Panc1 (cell line): Measurements from ENCODE around the gene LRRC41. TPM values are rescaled to one million over a fixed set of nuclear protein-coding genes. Genes with fewer than 3 reads are reported as not detected.

Experiments
- ATAC-seq: fragments of 200-7000 bp; cut with Tn5 transposase; 2 replicates; pipeline ENCODE4 v1.9.1; 2020; ENCODE audit warnings: mild to moderate bottlenecking, moderate library complexity
- BruUV-seq: library from RNA; stranded (reverse); fragments of 400-500 nt; replicated peaks from 2 replicates; lab custom pipeline; 2021; lab: Mats Ljungman, UMichigan
- CTCF ChIA-PET: fragments of 300-600 bp; sonication (Branson Sonifier 250); formaldehyde crosslinking; loops from one replicate; lab custom pipeline; 2022; ENCODE audit warnings: antibody characterized with exemption; lab: Charles Lee
- POLR2A ChIA-PET: fragments of 300-600 bp; sonication (Branson Sonifier 250); formaldehyde crosslinking; loops from one replicate; lab custom pipeline; 2022; ENCODE audit warnings: antibody characterized with exemption; lab: Charles Lee
- DNase-seq: peaks from one replicate; pipeline ENCODE4 v3.0.0-alpha.2; 2010; ENCODE audit warnings: low read depth, low spot score
- H3K27ac ChIP-seq: 2 replicates; pipeline ENCODE4 v1.5.1; 2011; ENCODE audit warnings: mild to moderate bottlenecking, low read length, inconsistent platforms
- H3K27me3 ChIP-seq: fragments of 200-500 bp; sonication (Bioruptor generic); 2 replicates; pipeline ENCODE4 v1.6.0; 2014; ENCODE audit warnings: low read length, inconsistent platforms; ENCODE audit not compliant: control insufficient read depth, insufficient read depth
- H3K36me3 ChIP-seq: fragments of 200-500 bp; sonication (Bioruptor generic); 2 replicates; pipeline ENCODE4 v1.5.1; 2014; ENCODE audit warnings: inconsistent platforms, mild to moderate bottlenecking, low read length, moderate library complexity; ENCODE audit not compliant: control insufficient read depth, insufficient read depth
- H3K4me1 ChIP-seq: 2 replicates; pipeline ENCODE4 v1.5.1; 2011; ENCODE audit warnings: inconsistent platforms, mild to moderate bottlenecking, low read length, moderate library complexity; ENCODE audit not compliant: control insufficient read depth, insufficient read depth
- H3K4me3 ChIP-seq, 2 experiments: 2 replicates each; pipeline ENCODE4 v1.5.1; 2011 to 2012; ENCODE audit warnings: low read depth in 2 of 2, low read length in 2 of 2, mild to moderate bottlenecking in 2 of 2, inconsistent platforms in 1 of 2, moderate library complexity in 1 of 2
- H3K9me3 ChIP-seq: fragments of 200-500 bp; sonication (Bioruptor generic); 2 replicates; pipeline ENCODE4 v1.5.1; 2014; ENCODE audit warnings: low read depth, mild to moderate bottlenecking, inconsistent platforms, low read length, moderate library complexity; ENCODE audit not compliant: control insufficient read depth, insufficient read depth
- CTCF ChIP-seq: fragments of 450-650 bp; IDR thresholded peaks from 2 replicates; pipeline ENCODE4 v1.5.1; 2017; ENCODE audit warnings: mild to moderate bottlenecking
- POLR2AphosphoS5 ChIP-seq: IDR thresholded peaks from 2 replicates; pipeline ENCODE4 v1.6.1; 2012; ENCODE audit warnings: mild to moderate bottlenecking, low read depth, low read length, moderate library complexity
- REST ChIP-seq, 2 experiments: IDR thresholded peaks; 2 replicates each; pipeline ENCODE4 v1.6.1; 2011 to 2012; ENCODE audit warnings: low read depth in 2 of 2, control low read depth in 1 of 2, low read length in 1 of 2, mild to moderate bottlenecking in 1 of 2, moderate library complexity in 1 of 2; ENCODE audit not compliant: insufficient read depth in 1 of 2
- SIN3A ChIP-seq: IDR thresholded peaks from 2 replicates; pipeline ENCODE4 v1.6.1; 2012; ENCODE audit warnings: low read depth, mild to moderate bottlenecking, low read length, moderate library complexity, borderline replicate concordance; ENCODE audit not compliant: insufficient read depth
- TCF7L2 ChIP-seq: IDR thresholded peaks from 2 replicates; pipeline ENCODE4 v1.6.1; 2011; ENCODE audit warnings: mild to moderate bottlenecking, low read depth, low read length, inconsistent platforms
- in situ Hi-C: cut with HindIII; loops from 2 replicates; pipeline ENCODE4 v1.10.0; 2016; ENCODE audit warnings: low sequenced_read_pairs, low pct_unique_long_range_greater_than_20kb
- intact Hi-C: fragments of 100-400 bp; cut with micrococcal nuclease; formaldehyde crosslinking; loops from one replicate; pipeline ENCODE4 v1.10.0; 2022; ENCODE audit not compliant: unreplicated experiment
- total RNA-seq: library from RNA; stranded (reverse); gene quantifications from one replicate; pipeline ENCODE4 v1.2.1, GENCODE V29; 2021; ENCODE audit not compliant: unreplicated experiment

LRRC41 gene
- total RNA-seq, 1 experiment from 2014 or later = 55.3 TPM

- Histone ChIP-seq H3K4me3 (no peak overlapping the region), H3K36me3 (no peaks in the 10 kb centered on the region; the same call in 1 of the 2 replicates), H3K4me1 (no peaks in the 10 kb centered on the region), H3K9me3 (no peaks in the 10 kb centered on the region), H3K27me3 (no peaks in the 10 kb centered on the region), H3K27ac (no peak overlapping the region)
- TF ChIP-seq POLR2AphosphoS5 (no peak), REST (IDR thresholded peaks at IDR 0.05; ENCODE audit: insufficient read depth in 1 of 2, low read depth in 2 of 2, low read length in 1 of 2) (no peak), CTCF (no peak), TCF7L2 (no peak), SIN3A (no peak)
- DNase-seq = no peak
- CTCF ChIA-PET = no interaction called here
- in situ Hi-C loops (no loop called here), intact Hi-C loops (no loop called here)
- BruUV-seq = no TSS peak
- POLR2A ChIA-PET = interaction anchor here (0.6 to 0.7 kb wide), 3 partner anchors 13 to 255 kb away, joined by 3 to 13 read pairs (median 4); no protein-coding TSS in a partner anchor
- no peak for ATAC-seq
These were observed 13.4 kb downstream of the LRRC41 start for GRCh38 chr1:46289976-46290375.

GRCh38 chr1:46289134-46289494 is 14.3 kb downstream of the LRRC41 start:
- Histone ChIP-seq H3K4me3 (no peak overlapping the region), H3K4me1 (no peaks in the 10 kb centered on the region), H3K9me3 (no peaks in the 10 kb centered on the region), H3K27me3 (no peaks in the 10 kb centered on the region), H3K27ac (no peak overlapping the region), H3K36me3 (peaks cover 3% of the 10 kb centered on the region)
- in situ Hi-C loops (no loop called here), intact Hi-C loops (no loop called here)
- no TSS peak for BruUV-seq
- no peak for TF ChIP-seq SIN3A
- no peak for TF ChIP-seq TCF7L2
- TF ChIP-seq CTCF = no peak
- no peak for TF ChIP-seq REST (IDR thresholded peaks at IDR 0.05; ENCODE audit: insufficient read depth in 1 of 2, low read depth in 2 of 2, low read length in 1 of 2)
- no peak for TF ChIP-seq POLR2AphosphoS5
- no peak for DNase-seq
- ChIA-PET CTCF (no interaction called here), POLR2A (no interaction called here)
- ATAC-seq = no peak
